Epidermal melanocyte (primary cell): ENCODE results near the gene MACC1.

Experiments used
- DNase-seq: peaks from one replicate; pipeline ENCODE4 v3.0.0; 2011; ENCODE audit warnings: low spot score; ENCODE audit not compliant: insufficient read length

The MACC1 gene

DNA sequence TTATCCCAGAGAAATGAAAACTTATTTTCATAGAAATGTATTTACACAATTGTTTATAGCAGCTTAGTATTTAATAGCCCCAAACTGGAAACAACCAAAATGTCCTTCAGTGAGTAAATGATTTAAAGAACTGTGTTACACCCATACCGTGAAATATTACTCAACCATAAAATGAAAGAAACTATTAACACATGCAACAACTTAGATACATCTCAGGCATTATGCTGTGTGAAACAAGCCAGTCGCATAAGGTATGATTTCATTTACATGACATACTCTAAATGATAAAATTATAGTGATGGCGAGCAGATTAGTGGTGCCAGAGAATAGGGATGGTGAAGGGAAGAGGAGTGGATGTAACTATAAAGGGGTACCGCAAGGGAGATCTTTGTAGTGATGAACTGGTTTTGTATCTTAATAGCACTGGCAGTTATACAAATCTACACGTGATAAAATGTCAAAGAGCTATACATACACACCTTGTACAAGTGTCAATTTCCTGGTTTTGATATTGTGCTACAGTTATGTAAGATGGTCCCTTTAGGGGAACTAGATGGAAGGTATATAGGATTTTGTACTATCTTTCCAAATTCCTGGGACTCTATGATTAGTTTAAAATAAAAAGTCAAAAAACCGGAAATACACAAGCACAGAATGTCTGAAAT, 40.5 kb downstream of the MACC1 start:
- DNase-seq: no peak

DNA sequence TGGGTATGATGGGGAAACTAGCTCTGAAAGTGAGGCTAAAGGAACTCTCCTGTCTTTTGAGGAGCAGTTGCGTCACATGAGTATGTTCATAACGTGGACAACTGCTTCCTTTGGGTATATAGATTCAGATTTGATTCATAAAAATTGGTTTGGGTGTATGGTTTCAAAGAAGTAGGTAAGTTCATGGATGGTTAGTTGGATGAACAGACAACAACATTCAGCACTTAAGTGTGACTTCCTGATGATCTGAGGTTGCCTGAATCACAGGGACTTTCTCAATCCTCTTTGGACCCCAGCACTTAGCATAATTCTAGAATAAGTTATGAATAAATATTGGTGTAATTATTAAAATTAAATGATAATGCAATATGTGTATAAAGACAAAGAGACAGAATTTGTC, 43.4 kb downstream of the MACC1 start:
- DNase-seq: no peak

DNA sequence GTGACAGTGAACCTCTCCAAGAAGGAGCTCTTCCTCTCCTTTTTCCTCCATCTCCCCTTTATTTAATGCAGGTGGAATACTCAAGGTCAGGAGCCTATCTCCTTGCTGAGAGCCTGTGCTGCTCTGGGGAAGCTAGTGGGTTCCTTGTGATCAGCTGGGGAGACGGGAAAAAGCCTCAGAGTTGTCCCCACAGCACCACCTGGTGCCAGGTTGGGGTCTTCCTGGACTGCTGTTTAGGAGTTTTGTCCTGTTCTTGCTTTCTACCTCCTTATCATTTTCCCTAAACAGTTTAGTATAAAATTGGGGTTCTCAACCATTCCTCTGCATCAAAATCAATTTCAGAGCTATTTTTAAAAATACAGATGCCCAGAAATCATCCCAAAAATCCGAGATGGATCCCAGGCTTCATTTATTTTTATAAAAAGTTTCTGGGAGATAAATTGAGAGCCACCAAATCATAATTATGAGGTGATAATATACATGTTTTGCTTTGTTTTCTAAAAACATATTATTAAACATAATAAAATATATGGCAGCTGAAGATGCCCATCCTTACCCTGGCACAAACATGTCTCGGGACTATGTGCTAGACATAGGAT, 44.3 kb downstream of the MACC1 start:
- no peak for DNase-seq

DNA sequence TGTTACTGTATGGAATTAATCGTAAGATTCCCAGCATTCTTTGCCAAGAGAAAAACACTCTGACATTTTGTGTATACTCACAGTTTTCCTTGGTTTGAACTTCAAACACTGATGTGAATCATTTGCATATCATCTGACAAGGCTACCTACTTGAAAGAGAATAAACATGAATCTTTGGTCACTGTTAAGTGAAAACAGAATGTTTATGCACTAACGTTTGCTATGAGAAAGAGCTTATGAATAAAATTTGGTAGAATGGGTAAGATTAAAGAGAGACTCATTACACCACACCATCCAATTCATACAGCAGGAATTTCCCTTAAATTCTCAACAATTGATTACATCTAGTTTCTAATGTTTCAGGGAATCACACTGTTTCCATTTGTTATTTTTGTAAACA, 46.6 kb downstream of the MACC1 start:
- no peak for DNase-seq

DNA sequence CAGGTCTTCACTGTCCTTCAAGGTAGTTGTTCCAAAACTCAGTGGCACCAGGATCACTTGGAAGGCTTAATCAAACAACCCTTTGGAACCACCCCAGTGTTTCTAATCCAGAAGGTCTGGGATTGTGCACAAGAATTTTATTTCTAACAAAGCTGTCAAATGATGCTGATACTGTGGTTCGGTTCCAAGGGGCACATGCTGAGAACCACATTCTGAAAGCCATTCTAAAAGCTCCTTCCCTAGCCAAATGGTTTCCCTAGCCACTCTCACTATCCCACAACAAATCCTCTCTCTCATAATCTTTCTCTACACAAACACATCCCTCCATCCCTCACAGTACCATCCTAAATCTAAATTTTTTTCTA, 52.1 kb downstream of the MACC1 start:
- no peak for DNase-seq

DNA sequence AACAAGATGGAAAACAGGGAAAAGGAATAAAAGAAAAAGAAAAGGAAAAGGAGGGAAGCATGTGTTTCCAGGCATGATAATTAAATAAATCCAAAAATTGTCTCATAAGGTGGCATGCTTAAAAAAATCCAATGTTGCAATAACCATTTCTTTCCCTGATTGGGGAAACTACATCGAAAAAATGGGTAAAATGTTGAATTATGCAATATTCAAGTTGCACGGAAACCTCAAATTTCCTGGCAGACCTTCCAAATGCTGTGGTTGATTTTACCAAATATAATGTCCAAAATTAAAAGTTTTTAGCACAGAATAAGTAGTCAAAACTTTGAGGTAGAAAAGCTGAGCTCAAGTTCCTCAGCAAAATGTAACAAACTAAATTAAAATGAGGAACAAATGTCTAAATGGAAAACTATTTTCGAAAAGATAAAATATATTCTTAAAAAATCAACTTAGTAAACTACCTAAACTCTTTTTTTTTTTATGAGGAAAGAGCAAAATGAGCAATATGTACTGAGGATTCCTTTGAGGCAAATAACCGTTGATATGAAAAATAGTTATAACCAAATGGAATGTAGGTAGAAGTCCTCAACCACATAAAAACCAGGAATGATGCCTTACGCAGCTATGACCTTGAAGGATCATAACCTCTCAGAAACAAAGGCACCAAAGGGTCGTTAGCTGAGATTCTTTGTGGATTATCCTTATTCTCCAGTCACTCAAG, 52.6 kb downstream of the MACC1 start:
- DNase-seq: no peak

DNA sequence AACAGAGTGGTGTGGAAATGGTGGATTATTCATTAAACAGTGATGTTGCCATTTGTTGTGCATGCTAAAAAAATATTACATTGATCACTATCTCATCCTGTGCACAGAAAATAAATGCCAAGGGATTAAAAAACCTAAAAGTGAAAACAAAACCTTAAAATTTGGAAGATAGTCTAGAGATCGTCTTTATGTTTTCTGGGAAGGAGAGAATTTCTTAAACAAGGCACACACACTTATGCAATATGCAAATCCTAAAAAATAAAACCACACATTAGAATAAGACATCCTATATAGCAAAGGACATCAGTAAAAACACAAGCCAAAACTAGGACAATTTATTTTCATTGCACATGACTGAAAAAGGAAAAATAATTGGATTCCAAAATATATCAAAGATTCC, 54.5 kb downstream of the MACC1 start:
- no peak for DNase-seq

DNA sequence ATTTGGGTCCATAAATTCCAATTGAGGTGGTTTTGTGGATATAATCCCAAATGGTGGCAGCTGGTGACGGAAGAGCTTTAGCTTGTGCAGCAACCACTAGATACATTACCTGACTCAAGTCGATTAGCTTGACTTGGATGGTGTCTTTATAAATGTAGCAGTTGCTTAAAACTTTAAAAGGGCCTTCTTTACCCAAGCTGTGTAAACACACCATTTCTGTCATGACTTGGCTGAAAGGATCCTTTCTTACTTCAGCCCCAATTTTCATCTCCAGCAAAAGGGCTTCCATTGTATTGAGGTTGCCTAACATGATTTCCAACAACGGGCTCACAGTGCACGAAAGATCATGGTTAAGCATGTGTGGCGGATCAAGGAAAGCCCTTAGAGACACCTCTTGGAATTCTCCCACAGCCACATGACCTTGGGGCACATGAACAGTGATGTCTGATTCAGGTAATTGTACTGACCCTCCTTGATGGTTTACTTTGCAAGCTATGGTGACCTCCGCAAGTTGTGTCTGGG, 57.9 kb downstream of the MACC1 start:
- DNase-seq: no peak

DNA sequence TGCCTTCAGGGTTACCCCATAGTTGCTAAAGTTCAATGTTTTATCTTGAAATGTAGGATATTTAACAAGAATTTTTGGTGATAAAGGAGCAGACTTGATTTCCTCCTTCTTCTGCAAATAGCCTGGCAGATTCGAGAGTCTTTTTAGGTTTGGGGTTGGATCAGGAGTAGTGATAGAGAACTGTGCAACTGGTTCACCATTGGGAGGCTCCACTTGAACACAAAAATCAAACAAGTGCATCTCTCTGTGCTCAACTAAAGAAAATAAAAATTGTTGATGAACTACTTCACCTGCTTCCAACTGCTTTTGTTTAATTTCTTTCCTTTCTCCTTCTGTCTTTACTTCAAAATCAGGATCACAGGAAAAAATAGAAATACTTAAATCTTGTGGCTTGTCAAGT, 58.5 kb downstream of the MACC1 start:
- no peak for DNase-seq

DNA sequence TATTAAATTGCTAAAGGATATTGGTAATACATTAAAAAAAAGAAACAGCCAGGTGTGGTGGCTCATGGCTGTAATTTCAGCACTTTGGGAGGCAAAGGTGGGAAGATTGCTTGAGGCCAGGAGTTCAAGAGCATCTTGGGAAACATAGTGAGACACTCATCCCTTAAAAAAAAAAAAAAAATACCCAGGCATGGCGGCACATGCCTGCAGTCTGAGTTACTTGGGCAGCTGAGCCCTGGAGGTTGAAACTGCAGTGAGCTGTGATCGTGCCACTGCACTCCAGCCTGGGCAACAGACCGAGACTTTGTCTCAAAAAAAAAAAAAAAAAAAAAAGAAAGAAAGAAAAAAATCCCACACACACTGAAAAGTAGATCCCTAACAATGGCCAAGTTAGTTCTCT, 59.7 kb downstream of the MACC1 start:
- no peak for DNase-seq

DNA sequence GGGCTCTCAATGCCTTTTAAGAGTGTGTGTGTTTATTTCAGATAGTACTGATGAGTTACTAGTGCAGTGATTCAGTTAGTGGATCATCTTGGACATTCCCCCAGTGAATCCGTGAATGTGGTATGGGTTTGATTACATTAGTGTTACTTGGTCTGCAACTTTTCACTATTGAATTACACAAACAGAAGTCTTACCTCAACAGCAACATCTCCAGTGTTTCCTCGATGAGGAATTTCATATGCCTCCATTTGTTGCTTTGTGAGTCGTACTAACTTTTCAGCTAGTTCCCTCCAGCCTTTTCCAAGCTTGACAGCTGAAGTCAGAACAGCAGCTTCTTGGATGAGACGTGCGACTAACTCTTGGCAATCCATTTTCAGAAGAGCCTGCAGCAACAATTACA, 63.2 kb downstream of the MACC1 start:
- DNase-seq: no peak

DNA sequence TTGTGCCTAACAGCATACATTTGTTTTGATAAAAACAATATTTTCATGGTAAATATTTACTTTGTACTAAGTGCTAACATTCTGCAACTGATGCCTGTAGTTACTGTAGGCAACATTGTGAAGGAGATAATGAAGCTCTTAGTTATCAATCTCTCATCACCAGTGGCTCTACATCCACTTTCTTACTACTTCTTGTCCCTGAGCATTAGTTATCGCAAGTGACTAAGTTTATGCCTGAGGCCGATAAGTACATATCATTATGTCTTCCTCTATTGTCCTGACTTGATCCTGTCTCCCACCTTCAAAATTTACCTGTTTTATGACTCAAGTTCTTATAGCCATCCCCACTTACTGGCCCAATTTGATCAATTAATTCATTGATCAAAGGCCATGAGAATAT, 63.6 kb downstream of the MACC1 start:
- DNase-seq: no peak

DNA sequence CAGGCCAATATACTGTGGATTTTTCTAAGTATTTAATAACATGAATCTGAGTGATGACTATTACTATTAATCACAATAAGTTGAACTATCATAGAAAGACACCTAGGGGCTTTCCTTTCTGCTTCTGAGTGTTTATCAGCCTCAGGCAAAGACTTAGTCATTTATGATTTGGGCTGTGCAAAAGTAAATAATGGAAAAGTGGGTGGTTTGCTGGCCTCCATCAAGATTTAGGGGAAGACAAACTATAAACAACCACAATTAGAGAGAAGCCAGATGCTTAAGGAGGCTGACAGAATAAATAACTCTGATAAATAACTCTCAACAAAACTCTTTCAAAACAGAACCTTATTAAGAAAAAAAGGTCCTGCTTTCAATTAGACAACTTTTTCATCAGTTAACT, 64.7 kb downstream of the MACC1 start:
- DNase-seq: no peak

DNA sequence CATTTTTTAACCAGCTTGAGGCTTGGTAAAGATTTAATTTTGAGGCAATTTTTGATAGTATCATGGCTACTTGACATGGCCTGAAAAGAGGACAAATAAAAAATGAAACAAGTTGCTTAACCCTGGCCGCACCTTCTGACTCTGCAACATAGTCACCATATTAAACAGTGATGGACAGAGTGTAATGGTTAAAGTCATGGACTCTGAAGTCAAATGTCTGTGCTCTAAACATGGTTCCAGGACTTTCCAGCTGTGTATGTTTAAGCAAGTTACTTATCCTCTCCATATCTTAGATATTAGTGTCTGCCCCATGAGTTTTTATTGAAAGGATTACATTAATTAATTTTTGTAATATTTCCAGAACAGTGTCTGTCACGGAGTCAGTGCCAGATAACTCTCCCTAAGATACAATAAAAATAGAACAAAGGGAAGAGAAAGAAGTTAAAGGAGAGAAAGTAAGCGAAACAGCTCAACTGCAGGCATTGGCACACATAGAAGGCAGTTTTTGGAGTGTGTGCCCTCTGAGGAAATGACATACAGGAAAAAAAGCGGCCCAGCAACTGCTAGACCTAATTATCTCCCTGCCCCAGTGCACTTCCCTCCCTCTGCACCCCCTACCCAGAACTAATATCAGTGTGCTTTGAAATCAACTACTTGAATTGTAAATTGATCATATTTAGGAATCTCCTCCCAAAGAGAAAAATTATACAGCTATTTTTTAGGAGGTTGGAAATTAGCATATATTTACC, 65.3 kb downstream of the MACC1 start:
- no peak for DNase-seq

DNA sequence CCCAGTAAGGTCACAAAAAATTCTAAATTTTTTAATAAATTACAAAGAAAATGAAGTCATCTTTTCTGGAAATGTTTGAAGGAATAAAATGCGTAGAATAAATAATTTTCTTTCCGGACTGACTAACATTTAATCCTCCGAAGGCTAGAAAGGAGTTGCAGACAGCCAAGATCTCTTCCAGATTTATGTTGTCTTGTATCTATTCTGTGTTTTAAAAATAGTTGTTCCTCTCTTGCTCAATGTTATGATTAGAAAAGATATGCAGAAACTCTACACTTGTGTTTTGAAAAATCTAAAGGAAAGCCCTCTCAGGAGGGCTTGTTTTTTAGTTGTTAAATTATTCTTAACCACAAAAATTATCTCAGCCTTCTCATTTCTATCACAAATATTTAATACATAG, 70.7 kb downstream of the MACC1 start:
- no peak for DNase-seq

DNA sequence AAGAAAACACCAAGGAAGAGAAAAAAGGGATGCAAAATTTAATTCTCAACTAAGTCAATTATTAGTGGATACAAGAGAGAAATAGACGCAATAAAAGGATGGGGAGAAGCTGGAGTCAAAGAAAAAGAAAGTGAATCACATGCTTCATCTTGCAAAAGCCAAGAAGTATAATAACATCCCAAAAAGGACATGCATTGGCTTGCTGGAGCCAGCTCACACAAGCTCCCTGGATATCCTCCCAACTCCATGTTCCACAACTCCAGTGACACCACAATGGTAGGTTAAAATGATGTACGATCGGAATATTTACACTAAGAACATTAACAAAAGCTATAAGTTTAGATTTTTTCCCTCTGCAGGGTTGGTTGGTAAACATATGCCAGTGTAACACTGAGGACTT, 72.4 kb downstream of the MACC1 start:
- DNase-seq: no peak

DNA sequence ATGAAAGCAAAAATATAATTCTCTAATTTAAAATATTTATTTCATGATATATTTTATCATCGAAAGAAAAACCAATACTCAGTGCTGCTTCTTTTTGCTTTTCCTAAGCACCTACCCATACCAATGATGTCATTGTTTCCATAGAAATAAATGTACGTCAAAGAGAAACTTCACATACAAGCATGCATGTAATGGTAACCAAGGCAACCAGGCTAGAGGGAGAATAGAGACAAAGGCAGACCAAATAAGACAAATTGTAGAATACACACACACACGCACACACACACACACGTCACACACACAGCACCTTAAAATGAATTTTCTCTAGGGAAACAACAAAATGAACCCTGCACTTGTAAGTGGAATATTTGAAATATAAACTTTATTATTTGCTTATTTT, 75.5 kb downstream of the MACC1 start:
- DNase-seq: no peak

DNA sequence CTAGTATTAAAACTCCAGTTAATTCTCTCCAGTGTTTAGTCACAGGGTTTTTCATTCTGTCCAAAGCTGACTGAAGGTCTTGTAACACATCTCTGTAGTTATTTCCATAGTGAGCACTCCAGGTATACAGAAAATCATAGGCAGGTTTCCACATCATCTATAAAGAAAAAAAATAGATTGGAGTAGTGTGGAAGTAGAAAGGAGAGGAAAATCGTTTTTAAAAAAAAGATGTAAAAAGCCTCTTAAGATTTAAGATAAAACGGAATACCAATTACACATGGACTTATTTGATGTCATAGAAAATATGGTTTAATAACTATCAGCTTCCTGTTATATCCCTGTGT, 76.2 kb downstream of the MACC1 start:
- DNase-seq: no peak

DNA sequence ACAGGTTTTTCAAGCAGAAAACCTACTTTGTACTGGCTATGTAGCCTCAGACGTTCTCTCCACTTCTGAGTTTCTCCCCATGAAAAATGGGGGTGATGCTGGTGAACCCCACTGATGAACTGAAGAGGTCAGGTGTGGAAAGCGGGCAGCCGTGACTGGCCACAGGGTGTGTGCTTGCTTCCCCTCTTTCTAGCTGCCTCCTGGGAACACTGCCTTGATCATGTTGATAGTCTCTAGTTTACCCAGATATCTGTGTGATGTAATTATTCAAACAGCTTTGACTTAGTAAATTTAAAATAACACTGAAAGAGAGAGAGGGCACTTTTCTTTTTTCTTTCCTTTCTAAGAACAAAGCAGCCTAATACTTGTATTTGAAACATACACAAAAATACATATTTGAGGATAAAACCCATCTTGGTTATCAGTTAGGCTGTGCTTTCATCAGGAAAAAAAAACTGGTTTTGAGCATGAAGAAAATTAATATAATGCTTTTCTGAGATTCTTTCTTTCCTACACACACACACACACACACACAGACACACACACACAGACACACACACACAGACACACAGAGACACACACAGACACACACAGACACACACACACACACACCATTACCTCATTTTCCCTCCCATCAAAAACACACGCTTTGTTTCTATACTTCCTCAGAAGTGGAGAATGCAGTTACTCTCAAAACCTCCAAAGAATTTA, 76.7 kb downstream of the MACC1 start:
- no peak for DNase-seq

DNA sequence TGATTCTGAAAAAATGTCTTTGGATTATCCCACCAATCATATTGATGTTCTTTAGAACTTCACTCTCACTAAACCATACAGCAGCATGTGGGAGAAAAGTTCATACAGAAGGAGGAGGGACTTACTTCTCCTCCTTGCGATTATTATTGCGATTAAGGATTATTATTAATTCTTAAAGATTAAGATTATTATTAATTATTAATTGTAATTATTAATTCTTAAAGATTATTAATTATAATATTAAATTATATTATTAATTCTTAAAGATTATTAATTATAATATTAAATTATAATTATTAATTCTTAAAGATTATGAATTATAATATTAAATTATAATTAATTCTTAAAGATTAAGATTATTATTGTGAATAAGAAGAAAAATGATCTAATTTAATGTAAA, 80.5 kb downstream of the MACC1 start:
- no peak for DNase-seq

DNA sequence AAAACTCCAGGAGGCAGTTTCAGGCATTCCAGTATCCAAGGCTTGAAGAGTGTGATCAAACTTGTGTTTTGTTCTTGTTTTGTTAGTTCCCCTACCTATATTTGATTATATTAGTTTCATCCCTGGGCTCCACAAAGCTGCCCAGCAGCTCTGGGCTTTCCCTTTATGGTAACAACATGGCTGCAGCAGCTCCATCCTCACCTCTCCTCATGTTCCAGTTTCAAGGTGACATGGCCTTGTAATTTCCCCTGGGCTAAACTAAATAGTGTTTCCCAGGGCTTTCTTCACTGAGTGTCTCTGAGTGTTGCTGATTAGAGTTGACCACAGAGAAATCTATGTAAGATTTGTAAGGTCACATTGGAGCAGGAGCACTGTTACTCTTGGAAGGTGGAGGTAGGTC, 83.4 kb downstream of the MACC1 start:
- DNase-seq: no peak

DNA sequence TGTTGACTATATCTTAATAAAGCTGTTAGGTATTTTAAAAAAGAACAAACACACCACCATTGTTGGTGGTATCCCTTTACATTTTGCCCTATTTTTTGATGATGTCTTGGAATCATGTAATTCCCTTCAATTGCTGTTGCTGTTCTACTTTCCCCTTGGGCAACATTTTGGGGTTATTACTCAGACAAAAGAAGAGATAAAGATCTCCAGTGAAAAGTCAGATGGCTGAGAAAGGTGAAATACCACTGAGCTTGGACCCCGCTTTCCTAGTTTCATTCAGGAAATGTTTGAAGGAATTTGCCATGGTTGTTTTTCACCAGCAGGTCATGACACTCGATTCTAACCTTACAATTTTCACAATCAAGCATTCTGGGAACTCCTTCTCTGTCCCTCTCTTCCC, 84.6 kb downstream of the MACC1 start:
- DNase-seq: no peak
